SK-N-SH (cell line): ENCODE measurements around the gene SMPDL3B. TPM values are rescaled to one million over a fixed set of nuclear protein-coding genes. Genes with fewer than 3 reads are reported as not detected.

Experiments
- CTCF ChIA-PET: fragments of 300-600, 350-600 bp; formaldehyde crosslinking; extraction: SDS; loops from one replicate; lab custom pipeline; 2021; lab: Yijun Ruan, JAX
- POLR2A ChIA-PET: fragments of 350-600 bp; sonication (Branson Sonifier 250); formaldehyde crosslinking; extraction: SDS; loops from one replicate; lab custom pipeline; 2020; ENCODE audit warnings: antibody characterized with exemption, inconsistent platforms; lab: Yijun Ruan, JAX
- DNase-seq: peaks from one replicate; pipeline ENCODE4 v3.0.0; 2012
- H2AFZ ChIP-seq: fragments of 200-600 bp; sonication (generic); 2 replicates; pipeline ENCODE4 v1.8.1; 2016; ENCODE audit warnings: antibody characterized with exemption, mild to moderate bottlenecking, low read depth
- H3F3A ChIP-seq: fragments of 200-600 bp; sonication (generic); replicated peaks from 2 replicates; pipeline ENCODE3; 2016; ENCODE audit warnings: antibody characterized with exemption, mild to moderate bottlenecking; ENCODE audit not compliant: insufficient read depth
- H3K27ac ChIP-seq, 2 experiments: fragments of 200-500 bp in 1 of 2; fragments of 200-600 bp in 1 of 2; sonication (Bioruptor generic) in 1 of 2; sonication (generic), shearing (Covaris generic) in 1 of 2; 2 replicates each; pipeline versions ENCODE4 v1.5.1 to v1.6.1; 2014 to 2016; ENCODE audit warnings: low read depth in 2 of 2, inconsistent platforms in 1 of 2, low read length in 1 of 2, mild to moderate bottlenecking in 1 of 2, mixed read lengths in 1 of 2
- H3K27me3 ChIP-seq: fragments of 200-600 bp; sonication (generic), shearing (Covaris generic); 2 replicates; pipeline ENCODE4 v1.6.1; 2016; ENCODE audit warnings: mixed run types; ENCODE audit not compliant: insufficient read depth
- H3K36me3 ChIP-seq, 2 experiments: fragments of 200-500 bp in 1 of 2; fragments of 200-600 bp in 1 of 2; sonication (Bioruptor generic) in 1 of 2; sonication (generic) in 1 of 2; replicated peaks in 1 of 2; 2 replicates each; pipeline versions ENCODE3 to v1.5.1; 2014 to 2016; ENCODE audit warnings: low read length in 1 of 2, mild to moderate bottlenecking in 1 of 2; ENCODE audit not compliant: insufficient read depth in 2 of 2, control insufficient read depth in 1 of 2
- H3K4me1 ChIP-seq, 2 experiments: fragments of 200-500 bp in 1 of 2; fragments of 200-600 bp in 1 of 2; sonication (Bioruptor generic) in 1 of 2; sonication (generic), shearing (Covaris generic) in 1 of 2; 2 replicates each; pipeline versions ENCODE4 v1.5.1 to v1.6.1; 2014 to 2016; ENCODE audit warnings: low read depth in 1 of 2, low read length in 1 of 2, mixed run types in 1 of 2; ENCODE audit not compliant: insufficient read depth in 2 of 2, control insufficient read depth in 1 of 2
- H3K4me2 ChIP-seq: fragments of 200-600 bp; sonication (generic), shearing (Covaris generic); 2 replicates; pipeline ENCODE4 v1.6.1; 2017; ENCODE audit warnings: mixed run types
- H3K4me3 ChIP-seq, 2 experiments: fragments of 200-500 bp in 1 of 2; fragments of 200-600 bp in 1 of 2; sonication (Bioruptor generic) in 1 of 2; sonication (generic), shearing (Covaris generic) in 1 of 2; 2 replicates each; pipeline versions ENCODE4 v1.5.1 to v1.8.1; 2014 to 2016; ENCODE audit warnings: low read depth in 2 of 2, inconsistent platforms in 1 of 2, low read length in 1 of 2, mild to moderate bottlenecking in 1 of 2, mixed read lengths in 1 of 2, moderate library complexity in 1 of 2
- H3K79me2 ChIP-seq: fragments of 200-600 bp; sonication (generic); 2 replicates; pipeline ENCODE4 v1.8.1; 2017; ENCODE audit warnings: mild to moderate bottlenecking; ENCODE audit not compliant: insufficient read depth
- H3K9ac ChIP-seq: fragments of 200-600 bp; sonication (generic); 2 replicates; pipeline ENCODE4 v1.6.1; 2017; ENCODE audit warnings: mixed run types
- H3K9me2 ChIP-seq: fragments of 200-600 bp; sonication (generic); 2 replicates; pipeline ENCODE4 v1.6.1; 2017; ENCODE audit warnings: mixed run types
- H3K9me3 ChIP-seq: fragments of 200-600 bp; sonication (generic); 2 replicates; pipeline ENCODE4 v1.6.1; 2017; ENCODE audit warnings: mixed run types, mild to moderate bottlenecking, moderate library complexity
- H4K20me1 ChIP-seq: fragments of 200-600 bp; sonication (generic); 2 replicates; pipeline ENCODE4 v1.6.1; 2017; ENCODE audit warnings: mild to moderate bottlenecking, mixed run types; ENCODE audit not compliant: insufficient read depth
- ELF1 ChIP-seq: IDR thresholded peaks from 2 replicates; pipeline ENCODE4 v1.4.0; 2012
- EP300 ChIP-seq, 2 experiments: IDR thresholded peaks; 2 replicates each; pipeline versions ENCODE4 v1.4.0 to v1.6.1; 2012; ENCODE audit warnings: borderline replicate concordance in 1 of 2, low read depth in 1 of 2, low read length in 1 of 2
- FOSL2 ChIP-seq: IDR thresholded peaks from 2 replicates; pipeline ENCODE4 v1.4.0; 2012; ENCODE audit warnings: low read depth, mild to moderate bottlenecking, moderate library complexity, borderline replicate concordance
- FOXM1 ChIP-seq: IDR thresholded peaks from 2 replicates; pipeline ENCODE4 v1.4.0; 2012; ENCODE audit warnings: low read depth, mild to moderate bottlenecking
- GABPA ChIP-seq: IDR thresholded peaks from 2 replicates; pipeline ENCODE4 v1.4.0; 2012; ENCODE audit warnings: low read depth, mild to moderate bottlenecking
- JUND ChIP-seq: IDR thresholded peaks from 2 replicates; pipeline ENCODE4 v1.4.0; 2012
- MXI1 ChIP-seq: IDR thresholded peaks from 2 replicates; pipeline ENCODE4 v1.6.1; 2012; ENCODE audit warnings: mild to moderate bottlenecking, low read depth, low read length, improper control_type of control experiment
- RXRA ChIP-seq: IDR thresholded peaks from 2 replicates; pipeline ENCODE4 v1.4.0; 2012; ENCODE audit warnings: low read depth, mild to moderate bottlenecking, borderline replicate concordance
- WGBS: methylation state at CpG from one replicate; pipeline ENCODE4 v1.1.6; 2017; ENCODE audit warnings: low lambda C conversion rate; 5-methylcytosine and 5-hydroxymethylcytosine counted together
- polyA plus RNA-seq, 3 experiments: library from polyadenylated mRNA; depleted of rRNA; stranded (reverse); fragments of >200 nt; gene quantifications; 2 replicates each; pipeline ENCODE4 v1.2.3, GENCODE V29; 2012
- TF ChIP-seq, protein P1 (sequence below): IDR thresholded peaks from 2 replicates; pipeline ENCODE4; 2012

SMPDL3B gene
- polyA plus RNA-seq, 1 of the 3 experiments (the other 2 are of a cell fraction), result 0.95 TPM

DNA sequence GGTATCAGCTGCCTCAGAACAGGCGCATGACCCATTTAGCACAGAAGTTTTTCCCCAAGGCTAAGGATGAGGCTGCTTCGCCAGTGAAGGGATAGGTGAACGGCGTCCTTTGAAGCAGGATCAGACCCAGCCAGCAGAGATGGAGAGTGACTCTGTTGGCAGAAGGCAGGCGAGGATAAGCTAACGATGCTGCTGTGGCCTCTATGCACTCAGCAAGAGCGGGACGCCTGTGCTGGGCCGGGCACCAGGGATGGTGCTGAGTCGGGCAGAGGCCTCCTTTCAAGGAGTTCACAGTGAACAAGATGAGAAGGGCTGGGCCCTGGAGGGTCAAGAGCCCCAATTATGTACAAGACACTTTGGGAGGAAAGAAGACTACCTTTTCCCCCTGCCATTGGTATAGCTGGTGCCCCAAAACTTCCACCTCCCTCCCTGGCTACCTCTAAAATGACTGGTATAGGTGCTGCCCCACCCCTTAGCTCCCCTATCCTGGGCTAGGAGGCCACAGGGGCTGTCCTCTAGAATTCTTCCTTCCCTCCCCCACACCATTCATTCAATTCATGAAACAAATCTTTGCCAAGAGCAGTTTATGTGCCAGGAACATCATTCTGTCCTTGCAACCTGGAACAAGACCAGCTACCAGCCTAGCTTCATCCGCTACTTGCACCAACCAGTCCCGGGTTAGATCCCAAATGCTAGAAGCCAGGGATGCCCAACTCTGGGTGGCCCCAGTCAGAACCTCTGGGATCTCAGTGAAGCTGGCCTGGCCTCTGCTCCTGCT lies 32.5 kb downstream of the SMPDL3B start:
- Histone ChIP-seq H3K27ac (no peak overlapping the region), H2AFZ (no peak overlapping the region), H3K4me1 (peaks cover 10 to 14% of the 10 kb centered on the region in 2 experiments; a peak in 3 of 4 replicates), H3K36me3 (peaks cover under 1 to 4% of the 10 kb centered on the region in 2 experiments), H3K79me2 (no peaks in the 10 kb centered on the region), H3K4me3 (no peak overlapping the region), H3K9ac (no peak overlapping the region), H3K9me3 (no peaks in the 10 kb centered on the region), H3K9me2 (no peaks in the 10 kb centered on the region), H3K4me2 (no peak overlapping the region), H3F3A (peaks cover 8% of the 10 kb centered on the region), H3K27me3 (no peaks in the 10 kb centered on the region), H4K20me1 (no peaks in the 10 kb centered on the region)
- TF ChIP-seq RXRA (no peak), FOXM1 (no peak), MXI1 (no peak), ELF1 (no peak)
- 95% methylated on average over 8 of the region's 12 CpGs for WGBS
- POLR2A ChIA-PET, result no interaction called here
- CTCF ChIA-PET, result interaction anchor here (1.1 to 1.7 kb wide), 2 partner anchors 15 to 27 kb away, joined by 3 to 4 read pairs; no protein-coding TSS in a partner anchor
- no peak for DNase-seq

- Histone ChIP-seq H3K79me2 (no peaks in the 10 kb centered on the region), H3K4me3 (no peak overlapping the region), H3K9me3 (no peaks in the 10 kb centered on the region), H3K27me3 (no peaks in the 10 kb centered on the region), H3K27ac (no peak overlapping the region), H2AFZ (no peak overlapping the region), H3K9ac (no peak overlapping the region), H3K4me1 (peaks cover 10 to 14% of the 10 kb centered on the region in 2 experiments; a peak in 3 of 4 replicates), H3K36me3 (peaks cover 4 to 7% of the 10 kb centered on the region in 2 experiments), H3K4me2 (no peak overlapping the region), H4K20me1 (no peaks in the 10 kb centered on the region), H3K9me2 (no peaks in the 10 kb centered on the region), H3F3A (peaks cover 8% of the 10 kb centered on the region)
- no peak for DNase-seq
- POLR2A ChIA-PET, result interaction anchor here (0.6 kb wide), 1 partner anchor 23 kb away, joined by 3 read pairs; no protein-coding TSS in a partner anchor
- no peak for TF ChIP-seq JUND
- TF ChIP-seq MXI1, result no peak
- no peak for TF ChIP-seq EP300 (IDR thresholded peaks at IDR 0.05; ENCODE audit: borderline replicate concordance in 1 of 2, low read depth in 1 of 2, low read length in 1 of 2)
- TF ChIP-seq, protein P1, sequence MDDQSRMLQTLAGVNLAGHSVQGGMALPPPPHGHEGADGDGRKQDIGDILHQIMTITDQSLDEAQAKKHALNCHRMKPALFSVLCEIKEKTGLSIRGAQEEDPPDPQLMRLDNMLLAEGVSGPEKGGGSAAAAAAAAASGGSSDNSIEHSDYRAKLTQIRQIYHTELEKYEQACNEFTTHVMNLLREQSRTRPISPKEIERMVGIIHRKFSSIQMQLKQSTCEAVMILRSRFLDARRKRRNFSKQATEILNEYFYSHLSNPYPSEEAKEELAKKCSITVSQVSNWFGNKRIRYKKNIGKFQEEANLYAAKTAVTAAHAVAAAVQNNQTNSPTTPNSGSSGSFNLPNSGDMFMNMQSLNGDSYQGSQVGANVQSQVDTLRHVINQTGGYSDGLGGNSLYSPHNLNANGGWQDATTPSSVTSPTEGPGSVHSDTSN, result no peak
- CTCF ChIA-PET, result interaction anchor here (0.9 to 1.7 kb wide), 3 partner anchors 12 to 28 kb away, joined by 3 to 6 read pairs (median 4); no protein-coding TSS in a partner anchor
- WGBS, result 84% methylated on average over 4 of the region's 4 CpGs
Observed at GRCh38 chr1:27967884-27968466, 33.2 kb downstream of the SMPDL3B start.

GRCh38 chr1:27968692-27969091 lies 33.9 kb downstream of the SMPDL3B start:
- Histone ChIP-seq H3F3A (peaks cover 8% of the 10 kb centered on the region), H3K9me3 (no peaks in the 10 kb centered on the region), H3K79me2 (no peaks in the 10 kb centered on the region), H3K4me1 (peaks cover 10 to 14% of the 10 kb centered on the region in 2 experiments; a peak in 3 of 4 replicates), H3K27ac (no peak overlapping the region), H3K9ac (no peak overlapping the region), H3K36me3 (peaks cover 11 to 14% of the 10 kb centered on the region in 2 experiments), H3K4me3 (no peak overlapping the region), H3K9me2 (no peaks in the 10 kb centered on the region), H4K20me1 (no peaks in the 10 kb centered on the region)
- CTCF ChIA-PET, result interaction anchor here (0.9 kb wide), 1 partner anchor 11 kb away, joined by 6 read pairs; no protein-coding TSS in a partner anchor
- no peak for DNase-seq
- 73% methylated on average over 3 of the region's 3 CpGs for WGBS
- no peak for TF ChIP-seq GABPA
- TF ChIP-seq FOSL2, result 0 out of 2 replicates have a peak, but pooled peaks have one; percentile 27
- TF ChIP-seq, all 33 proteins: peak for 1
- H2AFZ ChIP-seq, result no peak overlapping the region
- 0 out of 2 replicates have a peak overlapping the region, but pooled peaks have one; percentile 10 for H3K4me2 ChIP-seq
- POLR2A ChIA-PET, result interaction anchor here (0.6 kb wide), 1 partner anchor 22 kb away, joined by 3 read pairs; no protein-coding TSS in a partner anchor
- no peaks in the 10 kb centered on the region for H3K27me3 ChIP-seq
